Measurements from ENCODE around the gene LONP1.
"Not testable (repeated sequence)": the region's sequence is repeated elsewhere in the genome, so short reads cannot be mapped to it uniquely, and the experiment has no call there.

LONP1 gene

DNA sequence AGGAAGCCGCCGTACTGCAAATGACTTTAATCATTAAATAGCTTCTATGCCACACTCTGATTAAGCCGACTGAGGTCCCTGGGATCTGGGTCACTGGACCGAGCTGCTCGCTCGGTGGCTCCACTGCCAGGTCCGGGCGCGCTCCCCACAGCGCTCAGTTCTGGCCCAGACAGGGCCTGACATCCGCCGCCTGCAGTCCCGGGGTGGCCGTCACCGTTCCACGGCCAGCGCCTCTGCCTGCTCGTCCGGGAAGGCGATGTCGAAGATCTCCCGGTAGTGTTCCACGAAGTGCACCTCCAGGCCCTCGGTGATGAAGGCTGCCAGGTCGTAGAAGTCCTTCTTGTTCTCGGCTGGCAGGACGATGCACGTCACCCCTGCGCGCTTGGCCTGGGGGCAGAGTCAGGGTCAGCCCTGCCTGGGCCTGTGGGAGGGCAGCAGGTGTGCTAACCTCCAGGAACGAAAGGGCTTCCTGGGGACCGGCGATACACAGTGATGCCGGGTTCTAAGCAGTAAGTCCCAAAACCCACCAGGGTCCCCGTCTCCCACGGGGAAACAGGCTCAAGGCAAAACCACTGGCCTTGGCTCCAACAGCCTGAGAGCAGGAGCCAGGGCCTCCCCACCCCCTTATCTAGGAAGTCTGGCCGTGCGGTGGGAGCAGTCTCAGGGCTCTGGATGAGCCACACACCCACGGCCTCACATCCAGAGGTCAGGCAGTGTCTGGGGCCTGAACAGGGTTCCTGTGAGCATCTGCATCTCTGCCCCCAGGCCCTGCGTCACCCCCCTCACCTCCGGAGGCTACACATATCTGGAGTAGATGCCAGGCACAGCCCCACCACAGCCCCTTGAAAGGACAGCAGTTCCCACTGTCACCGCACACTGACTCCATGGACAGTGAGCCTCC lies 27.9 kb downstream of the LONP1 start:
- DNase-seq: peak; percentile 28

DNA sequence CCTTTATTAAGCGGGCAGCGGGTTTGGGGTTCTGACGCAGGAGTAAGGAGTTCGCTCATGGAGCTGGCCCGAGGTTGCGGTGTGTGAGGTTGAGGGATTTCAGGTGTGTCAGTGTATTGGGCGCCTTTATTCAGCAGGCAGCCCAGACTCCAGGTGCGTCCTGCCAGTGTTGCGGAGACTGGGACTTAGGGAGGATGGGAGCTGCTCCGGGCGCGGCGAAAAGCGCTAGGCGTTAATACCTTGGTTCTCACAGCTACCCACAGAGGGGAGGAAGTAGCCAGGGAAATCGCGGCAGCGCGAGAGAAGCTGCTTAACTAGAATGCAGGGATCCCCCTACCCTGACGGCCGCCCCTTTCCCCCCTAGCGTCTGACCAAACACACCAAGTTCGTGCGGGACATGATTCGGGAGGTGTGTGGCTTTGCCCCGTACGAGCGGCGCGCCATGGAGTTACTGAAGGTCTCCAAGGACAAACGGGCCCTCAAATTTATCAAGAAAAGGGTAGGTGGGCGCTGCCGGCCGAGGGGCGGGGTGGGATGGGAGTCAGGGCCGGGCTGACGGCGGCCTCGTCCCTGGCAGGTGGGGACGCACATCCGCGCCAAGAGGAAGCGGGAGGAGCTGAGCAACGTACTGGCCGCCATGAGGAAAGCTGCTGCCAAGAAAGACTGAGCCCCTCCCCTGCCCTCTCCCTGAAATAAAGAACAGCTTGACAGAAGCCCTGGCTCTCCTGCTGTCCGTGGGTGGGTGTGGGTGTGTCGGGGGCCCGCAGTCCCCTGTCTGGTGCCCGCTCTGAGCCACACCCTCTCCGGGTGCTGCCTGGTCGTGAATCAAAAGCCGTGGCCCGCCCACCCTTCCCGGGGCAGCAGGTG lies 28.8 kb downstream of the LONP1 start:
- DNase-seq: peak; percentile 45

DNA sequence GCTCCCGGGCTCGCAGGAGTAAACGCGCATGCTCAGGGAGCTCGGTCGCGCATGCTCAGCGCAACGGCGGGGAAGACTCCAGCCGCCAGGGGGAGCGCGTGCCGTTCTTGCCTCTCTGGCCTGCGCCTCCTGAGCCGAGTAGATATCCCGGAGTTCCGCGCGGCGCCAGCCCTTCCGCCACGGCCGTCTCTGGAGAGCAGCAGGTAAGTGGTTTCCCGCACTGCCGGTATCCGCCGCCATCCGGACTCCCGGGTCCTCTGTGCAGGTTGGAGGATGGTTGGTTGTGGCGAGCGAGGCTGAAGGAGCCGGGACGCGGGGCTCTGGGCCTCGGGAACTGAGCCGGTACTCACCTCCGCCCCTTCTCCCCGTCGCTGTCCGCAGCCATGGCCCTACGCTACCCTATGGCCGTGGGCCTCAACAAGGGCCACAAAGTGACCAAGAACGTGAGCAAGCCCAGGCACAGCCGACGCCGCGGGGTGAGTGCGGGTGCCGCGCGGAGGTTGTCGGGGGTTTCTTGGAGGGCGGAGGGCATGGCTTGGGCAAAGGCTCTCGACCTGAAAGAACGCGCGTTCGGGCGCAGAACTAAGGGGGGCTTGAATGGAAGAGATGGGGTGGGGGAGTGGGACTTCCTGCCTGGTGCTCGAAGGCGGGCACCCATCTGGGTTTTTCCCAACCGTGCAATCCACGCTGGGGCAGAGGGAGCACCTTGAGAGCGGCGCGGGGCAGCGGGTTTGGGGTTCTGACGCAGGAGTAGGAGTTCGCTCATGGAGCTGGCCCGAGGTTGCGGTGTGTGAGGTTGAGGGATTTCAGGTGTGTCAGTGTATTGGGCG lies 29.6 kb downstream of the LONP1 start, which contains the start of gene RPL36:
RPL36 (plus strand) TSS at position 171 of the 830 bp plus-strand sequence; CDS start at position 384, 213 bp downstream.
- peak; percentile 100 for DNase-seq

DNA sequence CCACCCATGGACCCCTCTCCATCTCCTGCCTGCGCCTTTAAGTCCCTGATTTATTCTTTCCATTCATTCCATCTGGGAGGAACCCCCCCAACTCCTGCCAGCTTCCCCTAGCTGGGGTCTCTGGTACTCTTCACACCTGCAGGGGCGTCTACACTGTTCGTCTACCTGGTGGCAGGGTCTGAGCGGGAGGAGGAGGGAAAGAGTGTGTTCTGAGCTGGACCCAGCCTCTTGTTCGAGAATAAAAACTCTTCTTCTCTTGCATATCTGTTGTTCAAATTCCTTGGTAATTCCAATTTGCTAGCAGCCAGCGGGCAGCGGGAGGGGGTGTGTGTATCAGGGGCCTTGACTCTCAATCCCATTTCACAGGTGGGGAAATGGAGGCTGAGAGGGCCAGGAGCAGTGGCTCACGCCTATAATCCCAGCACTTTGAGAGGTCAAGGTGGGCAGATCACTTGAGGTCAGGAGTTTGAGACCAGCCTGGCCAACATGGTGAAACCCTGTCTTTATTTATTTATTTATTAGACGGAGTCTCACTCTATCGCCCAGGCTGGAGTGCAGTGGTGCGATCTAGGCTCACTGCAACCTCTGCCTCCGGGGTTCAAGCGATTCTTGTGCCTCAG lies 31.6 kb downstream of the LONP1 start:
- not testable (repeated sequence) for DNase-seq

DNA sequence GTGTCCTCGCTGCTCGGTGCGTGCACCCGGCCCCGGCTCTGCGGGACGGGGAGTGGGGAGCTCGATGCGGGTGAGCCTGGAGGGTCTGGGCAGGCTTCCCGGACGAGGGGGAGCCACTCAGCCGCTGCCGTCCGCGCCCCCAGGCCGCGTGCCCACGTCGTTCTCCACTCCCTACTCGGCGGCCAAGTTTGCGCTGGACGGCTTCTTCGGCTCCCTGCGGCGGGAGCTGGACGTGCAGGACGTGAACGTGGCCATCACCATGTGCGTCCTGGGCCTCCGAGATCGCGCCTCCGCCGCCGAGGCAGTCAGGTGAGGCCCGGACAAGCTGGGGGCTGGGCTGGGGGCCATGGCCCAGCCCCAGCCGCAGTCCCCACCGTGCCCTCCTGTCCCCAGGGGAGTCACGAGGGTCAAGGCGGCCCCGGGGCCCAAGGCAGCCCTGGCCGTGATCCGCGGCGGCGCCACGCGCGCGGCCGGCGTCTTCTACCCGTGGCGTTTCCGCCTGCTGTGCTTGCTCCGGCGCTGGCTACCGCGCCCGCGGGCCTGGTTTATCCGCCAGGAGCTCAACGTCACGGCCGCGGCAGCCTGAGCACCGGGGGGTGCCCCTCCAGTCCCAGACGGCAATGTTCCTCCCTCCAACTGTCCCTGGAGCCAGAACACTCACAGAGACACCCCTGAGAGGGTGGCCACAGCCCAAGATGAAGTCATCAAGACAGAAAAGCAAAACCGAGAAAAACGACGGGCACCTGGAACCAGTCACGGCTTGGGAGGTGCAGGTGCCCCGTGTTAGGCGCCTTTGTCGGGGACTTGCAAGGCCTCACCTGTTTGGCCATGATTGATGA lies 32.4 kb downstream of the LONP1 start:
- no peak for DNase-seq

DNA sequence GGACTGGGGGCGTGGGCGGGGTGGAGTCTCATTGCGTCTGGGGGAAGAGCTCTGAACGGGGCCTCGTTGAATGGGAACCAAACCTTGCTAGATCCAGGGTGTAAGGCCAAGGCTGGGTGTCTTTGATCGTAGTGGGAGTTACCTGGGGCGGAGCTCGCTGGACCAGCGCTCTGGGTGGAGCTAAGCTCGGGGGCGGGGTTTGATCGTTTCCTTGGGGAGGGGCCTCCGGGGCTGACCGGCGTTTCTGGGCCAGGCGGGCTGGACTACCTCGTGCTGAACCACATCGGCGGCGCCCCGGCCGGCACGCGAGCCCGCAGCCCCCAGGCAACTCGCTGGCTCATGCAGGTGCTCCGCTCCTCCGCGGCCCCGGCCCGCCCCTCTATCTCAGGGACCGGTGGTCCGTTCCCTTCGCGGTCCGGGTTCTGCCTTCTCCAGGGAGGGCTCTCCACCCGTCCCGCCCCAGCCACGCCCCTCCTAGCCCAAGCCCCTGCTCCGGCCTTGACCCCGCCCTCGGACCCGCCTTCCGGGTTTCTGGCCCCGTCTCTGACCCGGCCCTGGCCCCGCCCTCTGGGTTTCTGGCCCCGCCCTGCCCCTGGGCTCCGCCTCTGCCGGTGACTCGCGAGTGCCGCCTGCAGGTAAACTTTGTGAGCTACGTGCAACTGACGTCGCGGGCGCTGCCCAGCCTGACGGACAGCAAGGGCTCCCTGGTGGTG lies 33.1 kb downstream of the LONP1 start:
- peak; percentile 95 for DNase-seq

DNA sequence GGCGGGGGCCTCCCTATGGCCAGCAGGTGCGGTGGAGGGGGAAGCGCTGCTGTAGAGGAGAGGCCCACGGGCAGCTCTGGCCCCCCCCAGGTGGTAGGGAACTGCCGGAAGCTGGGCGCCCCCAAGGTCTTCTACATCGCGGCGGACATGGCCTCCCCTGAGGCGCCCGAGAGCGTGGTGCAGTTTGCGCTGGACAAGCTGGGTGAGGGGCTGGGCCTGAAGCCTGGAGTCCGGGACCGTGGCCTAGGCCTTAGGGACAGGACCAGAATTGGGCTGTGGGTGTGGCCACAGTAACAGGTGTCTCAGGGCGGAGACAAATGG lies 33.7 kb downstream of the LONP1 start:
- no peak for DNase-seq

DNA sequence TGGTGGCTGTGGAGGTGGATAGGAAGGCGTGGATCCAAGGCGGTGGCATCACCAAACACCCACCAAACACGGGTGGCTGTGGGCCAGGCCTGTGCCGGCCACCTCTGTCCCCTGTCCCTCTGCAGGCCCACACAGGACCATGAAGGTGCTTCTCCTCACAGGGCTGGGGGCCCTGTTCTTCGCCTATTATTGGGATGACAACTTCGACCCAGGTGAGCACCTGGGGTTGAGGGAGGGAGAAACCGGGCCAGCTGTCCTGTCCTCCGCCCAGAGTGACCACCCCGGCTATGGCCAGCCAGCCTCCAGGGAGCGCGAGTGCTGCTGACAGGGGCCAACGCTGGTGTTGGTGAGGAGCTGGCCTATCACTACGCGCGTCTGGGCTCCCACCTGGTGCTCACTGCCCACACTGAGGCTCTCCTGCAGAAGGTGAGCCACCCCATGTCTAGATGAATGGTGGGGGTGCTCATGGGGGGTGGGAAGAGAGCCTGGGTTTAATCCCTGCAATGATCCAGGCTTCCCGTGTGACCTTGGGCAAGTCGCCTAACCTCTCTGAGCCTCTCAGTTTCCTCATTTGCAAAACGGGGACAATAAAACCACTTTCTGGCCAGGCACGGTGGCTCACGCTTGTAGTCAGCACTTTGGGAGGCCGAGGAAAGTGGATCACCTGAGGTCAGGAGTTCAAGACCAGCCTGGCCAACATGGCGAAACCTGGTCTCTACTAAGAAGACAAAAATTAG lies 35.1 kb downstream of the LONP1 start:
- DNase-seq: no peak

DNA sequence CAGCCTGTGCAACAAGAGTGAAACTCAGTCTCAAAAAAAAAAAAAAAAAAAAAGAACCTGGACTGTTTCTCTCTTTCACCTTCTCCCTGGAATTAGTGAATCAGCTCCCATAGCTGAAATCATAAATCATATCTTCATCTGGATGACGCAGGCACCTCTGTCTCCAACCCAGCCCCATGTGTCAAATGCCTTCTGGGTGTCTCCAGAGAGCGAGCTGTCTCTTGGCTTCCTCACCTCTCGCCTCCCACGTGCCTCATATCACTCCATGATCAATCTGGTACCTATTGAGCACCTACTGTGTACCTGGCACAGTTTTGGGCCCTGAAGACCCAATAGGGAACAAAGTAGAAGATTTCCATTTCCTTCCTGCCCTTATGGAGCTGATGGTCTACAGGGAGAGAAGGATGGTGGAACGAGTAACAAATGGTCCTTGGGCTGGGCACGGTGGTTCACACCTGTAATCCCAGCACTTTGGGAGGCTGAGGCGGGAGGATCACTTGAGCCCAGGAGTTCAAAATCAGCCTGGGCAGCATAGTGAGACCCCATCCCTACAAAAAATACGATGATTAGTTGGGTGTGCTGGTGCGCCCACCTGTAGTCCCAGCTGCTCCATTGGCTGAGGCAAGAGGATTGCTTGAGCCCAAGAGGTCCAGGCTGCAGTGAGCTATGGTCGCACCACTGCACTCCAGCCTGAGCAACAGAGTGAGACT lies 36.6 kb downstream of the LONP1 start:
- no peak for DNase-seq

DNA sequence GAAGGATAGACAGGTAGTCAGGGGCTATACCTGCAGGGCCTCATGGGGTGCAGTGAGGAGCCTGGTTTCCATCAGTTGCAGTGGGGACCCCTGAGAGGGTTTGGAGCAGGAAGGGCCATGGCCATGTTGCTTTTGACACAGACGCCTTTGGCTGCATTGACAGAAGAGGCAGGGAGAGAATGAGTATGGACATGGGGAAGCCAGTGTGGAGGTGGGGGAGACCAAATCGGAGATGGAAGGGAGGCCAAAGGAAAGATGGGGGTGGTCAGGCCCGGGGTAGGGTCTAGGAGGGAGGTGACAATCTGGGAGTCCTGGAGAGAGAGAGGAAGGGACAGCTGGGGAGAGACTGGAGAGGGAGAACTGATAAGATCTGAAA lies 37.9 kb downstream of the LONP1 start:
- DNase-seq: no peak

DNA sequence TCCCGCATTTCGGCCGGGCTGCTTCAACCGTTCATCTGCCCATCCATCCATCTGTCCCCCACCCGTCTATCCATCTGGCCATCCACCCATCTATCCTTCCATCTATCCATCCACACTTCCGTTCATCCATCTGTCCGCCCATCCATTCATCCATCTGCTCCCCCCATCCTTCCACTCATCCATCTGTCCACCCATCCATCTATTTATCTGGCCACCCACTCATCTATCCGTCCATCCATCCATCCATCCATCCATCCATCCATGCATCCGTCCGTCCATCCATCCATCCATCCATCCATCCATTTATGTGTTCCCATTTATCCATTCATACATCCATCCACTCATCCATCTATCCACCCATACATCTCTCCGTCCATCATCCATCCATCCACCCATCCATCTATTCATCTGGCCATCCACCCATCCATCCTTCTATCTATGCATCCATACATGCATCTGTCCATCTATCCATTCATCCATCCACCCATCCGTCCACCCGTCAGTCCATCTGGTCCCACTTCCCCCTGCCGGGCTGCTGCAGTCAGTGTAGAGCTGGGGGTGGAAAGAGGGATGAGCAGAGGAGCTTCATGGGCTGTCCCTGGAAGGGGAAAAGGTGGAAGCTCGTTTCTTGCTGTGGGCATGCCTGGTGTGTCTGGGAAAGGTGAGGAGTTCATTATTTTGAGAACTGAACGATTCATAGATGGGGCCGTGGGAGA lies 38.4 kb downstream of the LONP1 start:
- no peak for DNase-seq

DNA sequence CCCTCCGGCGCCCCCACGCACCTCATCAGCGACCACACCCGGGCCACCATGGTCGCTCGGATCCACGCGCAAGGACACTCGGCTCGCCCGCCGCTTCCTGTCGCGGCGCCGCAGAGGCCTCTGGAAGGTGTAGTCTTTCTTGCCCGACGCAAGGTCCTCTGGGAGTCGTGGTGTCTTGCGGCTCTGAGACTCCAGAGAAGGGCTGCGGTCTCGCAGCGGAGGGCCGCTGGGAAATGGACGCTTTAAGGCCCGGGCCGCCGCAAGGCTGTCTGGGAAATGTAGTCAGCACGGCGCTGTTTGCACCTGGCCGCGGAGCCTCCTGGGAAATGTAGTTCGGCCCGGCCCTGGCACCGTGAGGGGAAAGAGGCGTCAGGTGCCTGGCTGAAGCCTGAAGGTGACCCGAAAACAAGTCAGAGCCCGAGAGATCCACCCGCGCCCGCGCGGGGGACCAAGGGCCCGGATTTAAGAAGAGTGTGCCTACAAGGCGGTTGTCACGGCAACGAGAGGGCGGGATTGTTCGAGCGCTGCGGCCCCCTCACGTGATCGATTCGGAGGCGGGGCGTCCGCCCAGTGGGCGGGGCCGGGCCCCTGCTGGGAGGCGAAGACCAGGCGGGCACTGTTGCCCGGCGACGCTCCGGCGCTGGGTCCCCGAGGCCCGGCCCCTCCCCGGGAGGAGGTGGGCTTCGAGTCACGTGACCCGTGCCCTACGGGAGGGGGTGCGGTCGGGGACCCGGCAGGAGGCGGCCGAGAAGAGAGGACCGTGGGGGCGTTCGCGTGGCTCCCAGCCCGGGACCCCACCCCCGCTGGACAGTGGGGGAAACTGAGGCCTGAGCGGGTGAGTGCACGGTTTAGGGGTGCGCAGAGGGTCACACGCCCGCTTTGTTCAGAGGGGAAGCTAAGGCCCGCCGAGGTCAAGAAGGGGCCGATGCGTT lies 39.2 kb downstream of the LONP1 start, which contains the start of the genes HSD11B1L and MICOS13:
HSD11B1L (plus strand) TSS at position 591 of the 932 bp plus-strand sequence. CDS start 3,806 bp downstream, outside the sequence.
MICOS13 (minus strand) TSS at position 80 of the 932 bp plus-strand sequence; CDS start at position 50, 30 bp downstream.
- peak; percentile 100 for DNase-seq

DNA sequence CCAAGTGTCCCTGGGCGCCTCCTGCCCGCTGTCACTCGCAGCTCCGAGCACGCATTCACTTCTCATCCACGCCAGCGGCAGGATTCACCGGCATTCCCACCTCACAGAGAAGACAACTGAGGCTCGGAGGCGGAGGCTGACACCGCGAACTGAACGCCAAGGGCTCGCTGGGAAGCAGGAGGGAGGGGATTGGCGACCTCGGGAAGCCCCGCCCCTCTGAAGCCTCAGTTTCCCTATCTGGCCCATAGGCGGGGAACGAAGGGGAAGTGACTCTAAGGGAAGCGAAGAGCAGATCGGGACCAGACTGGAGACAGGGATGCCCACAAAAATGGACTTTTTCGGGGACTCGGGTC lies 39.9 kb downstream of the LONP1 start:
- DNase-seq: no peak

DNA sequence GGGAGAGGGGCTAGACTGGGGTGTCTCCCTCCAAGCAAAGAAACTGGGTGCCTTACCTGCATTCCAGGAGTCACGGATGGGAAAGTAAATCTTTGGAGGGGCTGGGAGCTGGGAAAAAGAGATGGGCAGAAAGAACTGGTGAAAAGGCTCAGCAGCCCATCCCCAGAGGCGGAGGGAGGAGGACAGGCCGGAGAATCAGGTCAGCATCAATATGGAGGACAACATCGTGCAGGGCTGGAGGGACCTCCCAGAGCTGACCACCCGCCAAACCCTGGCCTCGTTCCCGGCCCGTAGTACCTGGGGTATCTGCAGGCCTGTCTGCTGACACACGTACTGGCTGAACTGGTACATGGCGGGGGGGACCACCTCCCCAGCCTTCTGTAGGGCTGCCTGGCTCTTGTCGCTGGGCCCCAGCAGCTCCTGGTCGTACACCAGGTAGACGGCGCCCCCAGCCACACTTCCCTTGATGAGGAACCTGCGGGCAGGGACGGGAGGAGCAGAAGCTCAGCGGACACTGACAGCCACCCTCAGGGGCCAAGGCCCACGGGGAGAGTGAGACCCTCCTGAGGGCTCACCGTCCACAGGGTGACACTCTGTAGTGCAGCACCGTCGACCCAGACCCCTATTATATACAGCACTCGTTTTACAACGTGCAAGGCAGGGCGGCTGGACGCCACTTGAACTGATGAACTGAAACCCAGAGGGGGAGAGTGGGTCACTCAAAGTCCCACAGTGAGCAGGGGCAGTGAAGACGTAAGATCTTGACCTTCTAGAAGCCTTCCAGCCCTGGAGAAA lies 40.5 kb downstream of the LONP1 start:
- DNase-seq: no peak

DNA sequence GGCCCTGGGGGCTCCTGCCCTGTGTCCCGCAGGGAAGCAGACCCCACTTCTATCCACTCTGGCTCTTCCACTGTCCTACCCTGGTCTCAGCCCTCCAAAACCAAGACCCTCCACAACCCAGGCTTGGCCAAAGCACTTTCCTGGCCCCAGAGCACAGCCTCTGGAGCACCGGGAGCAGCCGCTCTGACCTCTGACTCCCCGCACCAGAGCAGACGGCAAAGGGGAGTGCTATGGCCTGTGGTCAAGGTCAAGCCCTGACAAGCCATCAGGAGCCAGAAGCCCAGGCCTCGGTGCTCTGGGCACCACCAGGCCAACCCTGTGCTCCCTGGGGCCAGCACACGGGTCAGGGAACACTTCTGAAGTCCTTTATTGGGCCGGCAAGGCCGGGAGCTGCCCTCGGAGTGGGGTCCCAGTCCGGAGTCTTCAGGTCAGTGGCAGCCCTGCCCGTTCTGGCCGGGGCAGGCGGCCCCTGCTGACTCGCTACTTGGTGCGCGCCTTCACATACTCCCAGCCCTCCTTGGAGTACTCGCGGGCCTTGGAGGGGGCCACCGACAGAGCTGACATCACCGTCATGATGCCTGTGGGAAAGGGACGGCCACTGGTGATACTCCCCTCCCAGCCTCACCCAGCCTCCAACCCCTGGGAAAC lies 41.8 kb downstream of the LONP1 start:
- no peak for DNase-seq

DNA sequence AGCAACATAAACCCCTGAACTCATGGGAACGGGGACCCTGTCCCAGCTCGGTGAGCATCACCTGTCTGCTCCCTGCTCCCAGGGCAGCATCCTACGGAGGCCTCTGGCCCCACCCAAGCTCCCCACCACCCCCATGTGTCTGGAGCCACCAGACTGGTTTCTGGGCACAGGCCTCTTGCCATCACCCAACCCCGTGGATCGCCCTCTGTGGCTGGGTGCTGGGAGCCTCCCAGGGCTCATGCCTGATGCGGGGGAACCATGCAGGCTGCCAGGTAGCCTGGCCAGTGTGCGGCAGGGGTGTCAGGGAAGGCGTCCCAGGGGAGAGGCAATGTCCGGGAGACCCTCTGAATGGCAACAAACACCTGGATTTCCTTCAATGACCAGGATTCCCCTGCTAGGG lies 42.4 kb downstream of the LONP1 start:
- DNase-seq: no peak
